Stimulated activated CD8-positive, alpha-beta memory T cell treated with anti-CD3 and anti-CD28 coated beads, Interleukin-4, amount 100 ng/mL, for 1 hour (primary cell): Measurements from ENCODE around the gene FNDC3A.

ENCODE experiments used
- DNase-seq, 2 donors: peaks; one replicate each; pipeline ENCODE4 v3.0.0-alpha.2; 2020; ENCODE audit warnings: low read depth in 2 of 2, low spot score in 1 of 2

Gene FNDC3A

GRCh38 chr13:48975856-48976575 is at the start of gene FNDC3A:
TSS of gene FNDC3A (plus strand) at chr13:48975912. CDS start at chr13:49006191, 30,279 bp downstream.
- peak; percentile 62 to 73 for DNase-seq

GRCh38 chr13:48928757-48929430 is 46.8 kb upstream of the FNDC3A start:
- no peak for DNase-seq

GRCh38 chr13:48930918-48931317 is 44.8 kb upstream of the FNDC3A start:
- DNase-seq, result no peak

- DNase-seq, result no peak
Measured at GRCh38 chr13:48938308-48938943, 37.3 kb upstream of the FNDC3A start.

GRCh38 chr13:48939728-48940127 is 36.0 kb upstream of the FNDC3A start:
- no peak for DNase-seq

GRCh38 chr13:48942131-48942530 is 33.6 kb upstream of the FNDC3A start:
- no peak for DNase-seq

- DNase-seq, result no peak
Measured at GRCh38 chr13:48944221-48944620, 31.5 kb upstream of the FNDC3A start.

- DNase-seq, result no peak
Measured at GRCh38 chr13:48945626-48946025, 30.1 kb upstream of the FNDC3A start.

GRCh38 chr13:48946163-48946562 is 29.5 kb upstream of the FNDC3A start:
- no peak for DNase-seq

- no peak for DNase-seq
Measured at GRCh38 chr13:48949566-48950500, 25.9 kb upstream of the FNDC3A start.

- no peak for DNase-seq
Measured at GRCh38 chr13:48950501-48950875, 25.2 kb upstream of the FNDC3A start.

- no peak for DNase-seq
Measured at GRCh38 chr13:48954081-48954480, 21.6 kb upstream of the FNDC3A start.

GRCh38 chr13:48955536-48955935 is 20.2 kb upstream of the FNDC3A start:
- no peak for DNase-seq

GRCh38 chr13:48961379-48961778 is 14.3 kb upstream of the FNDC3A start:
- DNase-seq, result no peak

GRCh38 chr13:48962281-48962680 is 13.4 kb upstream of the FNDC3A start:
- DNase-seq, result no peak

GRCh38 chr13:48965736-48966135 is 10.0 kb upstream of the FNDC3A start:
- DNase-seq, result no peak

- no peak for DNase-seq
Measured at GRCh38 chr13:48969685-48970084, 6.0 kb upstream of the FNDC3A start.

- DNase-seq, result no peak
Measured at GRCh38 chr13:48973845-48974431, 1.8 kb upstream of the FNDC3A start.

- DNase-seq, result peak; percentile 24 to 30
Measured at GRCh38 chr13:48975101-48975855, 434 bp upstream of the FNDC3A start.
